Mesenchymal stem cell (in vitro differentiated cells and primary cell): Measurements from ENCODE around the gene SHC3.
A peak's percentile ranks its signal among the peaks of the same experiment; 100 is the strongest.

Experiments used
- DNase-seq: peaks from one replicate; pipeline ENCODE4 v3.0.0-alpha.2; 2013
- H2AFZ ChIP-seq: one replicate; pipeline ENCODE4 v1.6.1; 2013; ENCODE audit warnings: low read depth, mild to moderate bottlenecking, control low read depth, inconsistent platforms, low read length, moderate library complexity
- H2AK5ac ChIP-seq: 2 replicates; pipeline ENCODE4 v1.6.1; 2013; ENCODE audit warnings: low read length, moderate library complexity, mild to moderate bottlenecking, inconsistent platforms; ENCODE audit not compliant: severe bottlenecking
- H2BK120ac ChIP-seq: one replicate; pipeline ENCODE4 v1.6.1; 2013; ENCODE audit warnings: low read depth, mild to moderate bottlenecking, inconsistent platforms, low read length, moderate library complexity
- H2BK12ac ChIP-seq, 2 experiments: one replicate each; pipeline ENCODE4 v1.6.1; 2013; ENCODE audit warnings: inconsistent platforms in 2 of 2, low read length in 2 of 2, mild to moderate bottlenecking in 2 of 2, moderate library complexity in 2 of 2, control low read depth in 1 of 2
- H2BK15ac ChIP-seq: one replicate; pipeline ENCODE4 v1.6.1; 2013; ENCODE audit warnings: mild to moderate bottlenecking, low read depth, inconsistent platforms; ENCODE audit not compliant: poor library complexity, severe bottlenecking
- H2BK5ac ChIP-seq: 2 replicates; pipeline ENCODE4 v1.6.1; 2013; ENCODE audit warnings: low read depth, mild to moderate bottlenecking, low read length, control low read depth, inconsistent platforms; ENCODE audit not compliant: poor library complexity, severe bottlenecking
- H3K14ac ChIP-seq, 2 experiments: one replicate each; pipeline ENCODE4 v1.6.1; 2013; ENCODE audit warnings: inconsistent platforms in 2 of 2, low read length in 2 of 2, control low read depth in 1 of 2, mild to moderate bottlenecking in 1 of 2, moderate library complexity in 1 of 2
- H3K18ac ChIP-seq, 2 experiments: one replicate each; pipeline ENCODE4 v1.6.1; 2013; ENCODE audit warnings: inconsistent platforms in 2 of 2, low read length in 2 of 2, control low read depth in 1 of 2, low read depth in 1 of 2, mild to moderate bottlenecking in 1 of 2
- H3K23ac ChIP-seq, 2 experiments: one replicate each; pipeline ENCODE4 v1.6.1; 2013; ENCODE audit warnings: inconsistent platforms in 2 of 2, low read length in 2 of 2, mild to moderate bottlenecking in 2 of 2, moderate library complexity in 2 of 2, control low read depth in 1 of 2
- H3K27ac ChIP-seq: 2 replicates; pipeline ENCODE4 v1.5.1; 2013; ENCODE audit warnings: mild to moderate bottlenecking, moderate library complexity, low read length, control low read depth, inconsistent platforms; ENCODE audit not compliant: poor library complexity, severe bottlenecking
- H3K27me3 ChIP-seq, 2 experiments: 2 replicates each; pipeline versions ENCODE4 v1.6.1 to v1.7.0; 2013; ENCODE audit warnings: low read length in 2 of 2, mild to moderate bottlenecking in 2 of 2, moderate library complexity in 2 of 2, control low read depth in 1 of 2, inconsistent platforms in 1 of 2; ENCODE audit not compliant: control insufficient read depth in 1 of 2, insufficient read depth in 1 of 2
- H3K36me3 ChIP-seq, 2 experiments: 2 replicates each; pipeline versions ENCODE4 v1.6.1 to v1.7.0; 2013; ENCODE audit warnings: low read length in 2 of 2, control low read depth in 1 of 2, inconsistent platforms in 1 of 2, low read depth in 1 of 2, mild to moderate bottlenecking in 1 of 2; ENCODE audit not compliant: insufficient read depth in 2 of 2, control insufficient read depth in 1 of 2
- H3K4ac ChIP-seq, 2 experiments: one replicate each; pipeline ENCODE4 v1.6.1; 2013; ENCODE audit warnings: inconsistent platforms in 2 of 2, low read length in 2 of 2, mild to moderate bottlenecking in 2 of 2, moderate library complexity in 2 of 2, control low read depth in 1 of 2, low read depth in 1 of 2
- H3K4me1 ChIP-seq: 2 replicates; pipeline ENCODE4 v1.6.1; 2013; ENCODE audit warnings: low read depth, low read length, control low read depth; ENCODE audit not compliant: control insufficient read depth, insufficient read depth
- H3K4me2 ChIP-seq: 2 replicates; pipeline ENCODE4 v1.6.1; 2013; ENCODE audit warnings: low read length, mild to moderate bottlenecking, inconsistent platforms; ENCODE audit not compliant: poor library complexity, severe bottlenecking
- H3K4me3 ChIP-seq, 2 experiments: 2 replicates each; pipeline versions ENCODE4 v1.5.1 to v1.7.0; 2013; ENCODE audit warnings: low read length in 2 of 2, mild to moderate bottlenecking in 2 of 2, control low read depth in 1 of 2, low read depth in 1 of 2; ENCODE audit not compliant: insufficient read depth in 1 of 2
- H3K79me1 ChIP-seq: replicated peaks from 2 replicates; pipeline ENCODE4 v1.6.1; 2013; ENCODE audit warnings: mild to moderate bottlenecking, control low read depth, low read length, inconsistent platforms; ENCODE audit not compliant: poor library complexity, severe bottlenecking
- H3K9ac ChIP-seq: 2 replicates; pipeline ENCODE4 v1.7.0; 2013; ENCODE audit warnings: mild to moderate bottlenecking, low read length, moderate library complexity
- H3K9me3 ChIP-seq: 2 replicates; pipeline ENCODE4 v1.7.0; 2013; ENCODE audit warnings: mild to moderate bottlenecking, low read length; ENCODE audit not compliant: control insufficient read depth
- H4K8ac ChIP-seq: one replicate; pipeline ENCODE4 v1.6.1; 2013; ENCODE audit warnings: inconsistent platforms, mild to moderate bottlenecking, low read length, moderate library complexity
- H4K91ac ChIP-seq: one replicate; pipeline ENCODE4 v1.6.1; 2013; ENCODE audit warnings: mild to moderate bottlenecking, low read length, inconsistent platforms
- WGBS: methylation state at CpG from one replicate; pipeline ENCODE4 v1.1.7; 2013; ENCODE audit warnings: mixed read lengths; 5-methylcytosine and 5-hydroxymethylcytosine counted together

The SHC3 gene

DNA sequence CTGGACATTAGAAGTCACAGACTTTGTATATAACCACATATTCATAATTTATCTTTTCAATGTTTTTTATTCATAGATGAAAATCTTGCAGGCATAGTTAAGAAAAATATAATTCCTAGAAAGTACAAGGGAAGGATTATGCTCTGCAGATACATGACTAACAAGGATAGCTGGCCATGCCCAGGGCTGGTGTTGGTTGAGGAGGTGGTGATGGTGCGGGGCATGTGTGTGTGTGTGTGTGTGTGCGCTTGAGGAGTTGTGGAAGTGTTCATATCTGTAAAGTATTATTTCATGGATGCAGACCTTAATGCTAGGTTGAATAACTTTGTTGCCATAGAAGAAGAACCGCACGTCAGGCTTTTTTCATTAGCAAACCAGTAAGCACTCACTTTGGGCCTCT is 186.1 kb downstream of the SHC3 start:
- Histone ChIP-seq H4K8ac (no peak overlapping the region), H3K27ac (no peak overlapping the region), H3K79me1 (peaks cover 23% of the 10 kb centered on the region), H3K9ac (peak overlapping the region; percentile 88), H2BK12ac (no peak overlapping the region), H2BK5ac (no peak overlapping the region), H2BK15ac (no peak overlapping the region), H3K4me2 (peak overlapping the region; percentile 93), H3K4me1 (peaks cover 10% of the 10 kb centered on the region), H3K14ac (peak overlapping the region in 1 of 2 experiments; percentile 74), H2AFZ (no peak overlapping the region), H4K91ac (no peak overlapping the region), H3K18ac (no peak overlapping the region), H3K9me3 (no peaks in the 10 kb centered on the region), H3K27me3 (no peaks in the 10 kb centered on the region), H3K4ac (no peak overlapping the region), H3K36me3 (peaks cover 5 to 17% of the 10 kb centered on the region in 2 experiments), H2BK120ac (no peak overlapping the region), H3K4me3 (peak overlapping the region in 1 of 2 experiments; percentile 94), H2AK5ac (no peak overlapping the region), H3K23ac (no peak overlapping the region)
- peak; percentile 41 for DNase-seq
- WGBS: 42% methylated on average over 3 of the region's 4 CpGs

DNA sequence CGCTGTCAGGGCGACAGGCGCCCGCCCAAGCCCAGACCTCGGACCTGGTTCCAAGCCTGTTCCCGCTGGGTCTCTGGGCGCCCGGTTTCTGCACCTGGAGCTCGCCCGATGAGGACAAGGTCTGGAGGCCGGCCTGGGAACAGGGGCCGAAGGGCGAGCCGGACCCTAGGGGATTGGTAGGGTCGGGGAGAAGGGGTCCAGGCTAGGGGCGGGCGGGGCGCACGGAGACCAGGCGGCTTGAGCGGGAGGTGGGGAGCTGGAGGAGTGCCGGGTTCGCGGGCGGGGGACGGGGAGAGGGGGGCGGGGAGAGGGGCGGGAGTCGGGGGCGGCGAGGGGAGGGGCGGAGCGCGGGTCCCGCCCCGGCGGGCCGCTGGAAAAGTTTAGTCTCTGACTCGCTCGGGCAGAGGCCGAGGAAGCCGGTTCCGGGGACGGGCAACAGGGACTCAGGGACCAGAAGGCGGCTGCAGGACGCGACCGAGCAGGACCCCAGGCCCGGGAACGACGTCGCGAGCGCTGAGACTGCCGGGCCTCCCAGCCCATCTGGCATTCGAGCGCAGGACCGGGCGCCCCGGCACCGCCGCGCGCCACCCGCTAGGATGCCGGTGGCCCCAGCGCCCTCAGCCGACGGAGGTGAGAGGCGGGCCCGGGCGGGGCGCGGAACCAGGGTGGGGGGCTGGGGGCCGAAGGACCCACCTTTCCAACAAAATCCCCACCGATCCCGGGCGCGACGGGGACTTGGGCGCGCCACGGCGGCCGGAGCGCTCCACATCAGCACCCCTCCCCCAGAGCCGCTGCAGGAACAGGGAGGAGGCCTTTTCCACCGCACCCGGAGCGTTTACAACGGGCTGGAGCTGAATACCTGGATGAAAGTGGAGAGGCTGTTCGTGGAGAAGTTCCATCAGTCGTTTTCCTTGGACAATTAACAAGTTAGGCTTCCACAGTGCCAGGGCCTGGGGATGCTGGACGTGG is 187.3 kb downstream of the SHC3 start, which contains the start of gene S1PR3:
Gene S1PR3 (plus strand): TSS at position 403 of the 969 bp plus-strand sequence. CDS start 9,733 bp downstream, outside the sequence.
- peak within 1 kb of the TSS; percentile 72 for H4K91ac ChIP-seq
- H2AK5ac ChIP-seq: no peak within 1 kb of the TSS
- H2BK120ac ChIP-seq: peak within 1 kb of the TSS; percentile 50
- under 1% methylated on average over 33 of the region's 94 CpGs for WGBS
- peak within 1 kb of the TSS; percentile 88 for H3K9ac ChIP-seq
- peaks cover 10% of the 10 kb centered on the region for H3K4me1 ChIP-seq
- peak within 1 kb of the TSS; percentile 7 to 88 for H2BK12ac ChIP-seq
- peak within 1 kb of the TSS in 1 of 2 experiments; percentile 88 for H3K14ac ChIP-seq
- H3K79me1 ChIP-seq: peaks cover 19% of the 10 kb centered on the region
- H3K4me2 ChIP-seq: peak within 1 kb of the TSS; percentile 99
- H3K27me3 ChIP-seq: no peaks in the 10 kb centered on the region
- peaks cover under 1 to 10% of the 10 kb centered on the region in 2 experiments for H3K36me3 ChIP-seq
- H3K18ac ChIP-seq: peak within 1 kb of the TSS; percentile 91 to 95
- H3K9me3 ChIP-seq: no peaks in the 10 kb centered on the region
- H2BK5ac ChIP-seq: no peak within 1 kb of the TSS
- H3K27ac ChIP-seq: no peak within 1 kb of the TSS
- peak within 1 kb of the TSS; percentile 84 to 94 for H3K4me3 ChIP-seq
- H2AFZ ChIP-seq: peak within 1 kb of the TSS; percentile 74
- peak within 1 kb of the TSS; percentile 65 for H2BK15ac ChIP-seq
- peak within 1 kb of the TSS; percentile 52 for H4K8ac ChIP-seq
- DNase-seq: peak; percentile 63
- H3K23ac ChIP-seq: peak within 1 kb of the TSS in 1 of 2 experiments; percentile 70
- peak within 1 kb of the TSS in 1 of 2 experiments; percentile 53 for H3K4ac ChIP-seq

DNA sequence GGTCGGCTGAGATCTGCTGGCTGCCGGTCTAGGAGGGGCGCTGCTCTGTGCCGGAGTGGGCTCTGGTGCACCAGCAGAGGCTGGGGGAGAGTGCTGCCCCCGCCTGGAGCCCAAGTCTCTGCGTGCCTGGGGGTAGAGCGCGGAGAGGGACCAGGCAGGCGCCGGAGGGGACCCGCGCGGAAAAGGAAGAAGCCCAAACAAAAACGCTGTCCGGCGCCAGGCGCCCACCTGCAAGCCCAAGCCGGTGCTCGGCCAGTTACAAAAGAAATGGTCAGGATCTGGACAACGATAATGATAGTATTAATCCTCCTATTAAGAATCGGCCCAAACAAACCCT is 187.9 kb downstream of the SHC3 start:
- Histone ChIP-seq H3K36me3 (peaks cover 0 to 3% of the 10 kb centered on the region in 2 experiments), H3K27ac (no peak overlapping the region), H3K4me1 (peaks cover 10% of the 10 kb centered on the region), H3K23ac (peak overlapping the region in 1 of 2 experiments; percentile 70), H3K14ac (no peak overlapping the region), H3K4me3 (peak overlapping the region; percentile 74 to 84), H3K18ac (peak overlapping the region; percentile 50 to 83), H2AK5ac (no peak overlapping the region), H2BK5ac (no peak overlapping the region), H2AFZ (peak overlapping the region; percentile 74), H3K9ac (peak overlapping the region; percentile 74), H2BK120ac (no peak overlapping the region), H3K79me1 (peaks cover 13% of the 10 kb centered on the region), H4K8ac (peak overlapping the region; percentile 45), H2BK12ac (peak overlapping the region; percentile 7 to 88), H3K4ac (peak overlapping the region in 1 of 2 experiments; percentile 53), H3K4me2 (peak overlapping the region; percentile 99), H3K27me3 (no peaks in the 10 kb centered on the region), H2BK15ac (peak overlapping the region; percentile 65), H3K9me3 (no peaks in the 10 kb centered on the region), H4K91ac (no peak overlapping the region)
- 2% methylated on average over 21 of the region's 21 CpGs for WGBS
- no peak for DNase-seq
